ENCODE measurements around the gene NDUFS6.

GRCh38 chr5:1836891-1837880 is 36.0 kb downstream of the NDUFS6 start:
- TF ChIP-seq CTCF (IDR thresholded peaks at IDR 0.05) (no peak), EP300 (IDR thresholded peaks at IDR 0.05) (no peak)
